Activated naive CD8-positive, alpha-beta T cell (primary cell): ENCODE data around the gene ZNF765.
A peak's percentile ranks its signal among the peaks of the same experiment; 100 is the strongest.
"Not testable (repeated sequence)": the region's sequence is repeated elsewhere in the genome, so short reads cannot be mapped to it uniquely, and the experiment has no call there.

Experiments
- H3K27ac Mint-ChIP-seq: one replicate; pipeline ENCODE4 v1.8.0; 2021; ENCODE audit warnings: mixed read lengths
- H3K27me3 Mint-ChIP-seq: one replicate; pipeline ENCODE4 v1.8.0; 2021; ENCODE audit warnings: mixed read lengths
- H3K36me3 Mint-ChIP-seq: one replicate; pipeline ENCODE4 v1.8.0; 2021; ENCODE audit warnings: mixed read lengths
- H3K4me1 Mint-ChIP-seq: one replicate; pipeline ENCODE4 v1.8.0; 2021; ENCODE audit warnings: low read depth, mixed read lengths
- H3K4me3 Mint-ChIP-seq: one replicate; pipeline ENCODE4 v1.8.0; 2021; ENCODE audit warnings: mild to moderate bottlenecking, mixed read lengths
- H3K9me3 Mint-ChIP-seq: one replicate; pipeline ENCODE4 v1.8.0; 2021; ENCODE audit warnings: low read depth, mixed read lengths

The ZNF765 gene

GRCh38 chr19:53455828-53456227 lies 60.9 kb downstream of the ZNF765 start:
- no peaks in the 10 kb centered on the region for H3K27me3 Mint-ChIP-seq
- H3K36me3 Mint-ChIP-seq, result peaks cover 53% of the 10 kb centered on the region
- H3K27ac Mint-ChIP-seq, result no peak overlapping the region
- H3K4me1 Mint-ChIP-seq, result no peaks in the 10 kb centered on the region
- peaks cover 45% of the 10 kb centered on the region for H3K9me3 Mint-ChIP-seq
- no peak overlapping the region for H3K4me3 Mint-ChIP-seq

DNA sequence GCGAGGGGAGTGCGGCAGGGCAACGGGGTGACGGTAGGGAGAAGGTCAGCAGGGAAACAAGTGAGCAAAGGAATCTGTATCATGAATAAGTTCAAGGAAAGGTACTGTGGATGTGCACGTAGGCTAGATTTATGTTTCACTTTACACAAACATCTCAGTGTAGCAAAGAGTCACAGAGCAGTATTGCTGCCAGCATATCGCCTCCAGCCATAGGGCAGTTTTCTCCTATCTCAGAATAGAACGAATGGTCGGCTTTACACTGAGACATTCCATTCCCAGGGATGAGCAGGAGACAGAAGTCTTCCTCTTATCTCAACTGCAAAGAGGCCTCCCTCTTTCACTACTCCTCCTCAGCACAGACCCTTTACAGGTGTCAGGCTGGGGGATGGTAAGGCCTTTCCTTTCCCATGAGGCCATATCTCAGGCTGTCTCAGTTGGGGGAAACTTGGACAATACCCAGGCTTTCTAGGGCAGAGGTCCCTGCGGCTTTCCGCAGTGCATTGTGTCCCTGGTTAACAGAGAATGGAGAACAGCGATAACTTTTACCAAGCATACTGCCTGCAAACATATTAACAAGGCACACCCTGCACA lies 65.3 kb downstream of the ZNF765 start:
- Mint-ChIP-seq H3K9me3 (peaks cover 46% of the 10 kb centered on the region), H3K36me3 (peaks cover 45% of the 10 kb centered on the region)
- not testable (repeated sequence) for H3K4me1 Mint-ChIP-seq, H3K4me3 Mint-ChIP-seq, H3K27ac Mint-ChIP-seq, H3K27me3 Mint-ChIP-seq

GRCh38 chr19:53461866-53462265 lies 66.9 kb downstream of the ZNF765 start:
- Mint-ChIP-seq H3K4me1 (no peaks in the 10 kb centered on the region), H3K27me3 (peaks cover 5% of the 10 kb centered on the region), H3K9me3 (peaks cover 29% of the 10 kb centered on the region), H3K36me3 (peaks cover 31% of the 10 kb centered on the region), H3K4me3 (no peak overlapping the region), H3K27ac (no peak overlapping the region)

DNA sequence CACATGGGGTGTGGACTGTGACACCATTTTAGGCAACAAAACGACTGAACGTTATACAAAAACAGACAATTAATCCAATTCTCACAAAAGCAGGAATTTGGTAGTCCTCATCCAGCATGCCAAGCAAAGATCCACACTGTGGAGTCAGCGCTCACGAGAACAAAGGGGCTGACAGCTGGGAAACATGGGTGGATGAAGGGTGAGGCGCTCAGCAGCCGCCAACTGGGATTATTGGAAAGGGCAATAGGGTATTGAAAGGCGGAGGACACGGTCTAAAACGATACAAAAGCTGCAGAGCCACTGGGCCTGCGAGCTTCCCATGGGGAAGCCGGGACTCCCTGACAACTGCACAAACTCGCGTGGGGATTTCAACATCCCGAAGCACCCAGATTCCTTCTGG lies 67.9 kb downstream of the ZNF765 start:
- peaks cover 5% of the 10 kb centered on the region for H3K27me3 Mint-ChIP-seq
- peaks cover 4% of the 10 kb centered on the region for H3K4me1 Mint-ChIP-seq
- peaks cover 24% of the 10 kb centered on the region for H3K9me3 Mint-ChIP-seq
- H3K27ac Mint-ChIP-seq, result no peak overlapping the region
- H3K36me3 Mint-ChIP-seq, result peaks cover 28% of the 10 kb centered on the region
- no peak overlapping the region for H3K4me3 Mint-ChIP-seq

DNA sequence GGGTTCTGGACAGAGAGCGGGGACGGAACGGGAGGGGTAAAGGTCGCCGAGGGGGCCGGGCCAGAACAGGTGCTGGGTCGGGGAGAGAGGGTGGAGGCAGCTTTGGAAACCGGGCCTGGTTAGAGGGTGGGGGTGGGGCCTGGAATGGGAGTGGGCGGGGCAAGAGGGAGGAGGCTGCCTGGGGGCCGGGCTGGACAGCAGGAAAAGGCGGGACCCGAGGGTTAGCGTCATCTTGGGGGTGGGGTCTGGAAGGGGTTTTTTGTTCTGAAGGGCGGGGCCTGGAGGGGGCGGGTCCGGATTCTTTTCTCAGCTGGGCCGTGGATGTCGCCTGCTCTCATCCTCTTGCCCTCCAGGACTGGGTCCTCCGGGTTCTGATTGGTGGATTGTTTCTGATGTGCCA lies 68.3 kb downstream of the ZNF765 start:
- H3K9me3 Mint-ChIP-seq, result peaks cover 21% of the 10 kb centered on the region
- H3K36me3 Mint-ChIP-seq, result peaks cover 26% of the 10 kb centered on the region
- H3K4me3 Mint-ChIP-seq, result no peak overlapping the region
- peaks cover 6% of the 10 kb centered on the region for H3K4me1 Mint-ChIP-seq
- peaks cover 5% of the 10 kb centered on the region for H3K27me3 Mint-ChIP-seq
- no peak overlapping the region for H3K27ac Mint-ChIP-seq

DNA sequence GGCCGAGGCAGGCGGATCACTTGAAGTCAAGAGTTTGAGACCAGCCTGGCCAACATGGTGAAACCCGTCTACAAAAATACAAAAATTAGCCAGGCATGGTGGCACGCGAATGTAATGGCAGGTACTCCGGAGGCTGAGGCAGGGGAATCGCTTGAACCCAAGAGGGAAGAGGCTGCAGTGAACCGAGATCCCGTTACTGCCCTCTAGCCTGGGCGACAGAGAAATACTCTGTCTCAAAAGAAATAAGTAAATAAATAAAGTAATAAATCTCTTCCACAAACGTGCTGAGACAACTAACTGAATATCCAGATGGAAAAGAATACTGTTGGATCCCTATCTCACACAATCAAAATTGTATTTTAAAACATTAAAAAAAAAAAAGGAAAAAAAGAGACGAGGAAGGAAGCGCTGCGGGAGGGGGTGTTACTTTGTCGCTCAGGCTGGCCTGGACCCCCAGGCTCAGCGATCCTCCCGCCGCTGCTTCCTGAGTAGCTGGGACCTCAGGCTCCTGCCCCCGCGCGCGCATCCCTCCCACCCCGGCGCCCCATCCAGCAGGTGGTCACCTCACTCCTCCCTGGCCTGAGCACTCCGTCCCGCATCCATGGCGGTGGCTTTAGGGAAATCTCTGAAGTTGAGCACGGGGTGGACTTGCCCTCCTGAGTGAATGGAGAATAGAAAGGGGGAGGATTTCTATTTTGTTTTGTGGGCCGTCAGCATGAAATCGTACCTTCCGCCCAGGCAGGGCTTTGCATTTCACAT lies 72.0 kb downstream of the ZNF765 start:
- peaks cover 4% of the 10 kb centered on the region for H3K9me3 Mint-ChIP-seq
- peaks cover 22% of the 10 kb centered on the region for H3K4me1 Mint-ChIP-seq
- peak overlapping the region; percentile 91 for H3K4me3 Mint-ChIP-seq
- peak overlapping the region; percentile 87 for H3K27ac Mint-ChIP-seq
- H3K36me3 Mint-ChIP-seq, result peaks cover 26% of the 10 kb centered on the region
- H3K27me3 Mint-ChIP-seq, result peaks cover 5% of the 10 kb centered on the region

DNA sequence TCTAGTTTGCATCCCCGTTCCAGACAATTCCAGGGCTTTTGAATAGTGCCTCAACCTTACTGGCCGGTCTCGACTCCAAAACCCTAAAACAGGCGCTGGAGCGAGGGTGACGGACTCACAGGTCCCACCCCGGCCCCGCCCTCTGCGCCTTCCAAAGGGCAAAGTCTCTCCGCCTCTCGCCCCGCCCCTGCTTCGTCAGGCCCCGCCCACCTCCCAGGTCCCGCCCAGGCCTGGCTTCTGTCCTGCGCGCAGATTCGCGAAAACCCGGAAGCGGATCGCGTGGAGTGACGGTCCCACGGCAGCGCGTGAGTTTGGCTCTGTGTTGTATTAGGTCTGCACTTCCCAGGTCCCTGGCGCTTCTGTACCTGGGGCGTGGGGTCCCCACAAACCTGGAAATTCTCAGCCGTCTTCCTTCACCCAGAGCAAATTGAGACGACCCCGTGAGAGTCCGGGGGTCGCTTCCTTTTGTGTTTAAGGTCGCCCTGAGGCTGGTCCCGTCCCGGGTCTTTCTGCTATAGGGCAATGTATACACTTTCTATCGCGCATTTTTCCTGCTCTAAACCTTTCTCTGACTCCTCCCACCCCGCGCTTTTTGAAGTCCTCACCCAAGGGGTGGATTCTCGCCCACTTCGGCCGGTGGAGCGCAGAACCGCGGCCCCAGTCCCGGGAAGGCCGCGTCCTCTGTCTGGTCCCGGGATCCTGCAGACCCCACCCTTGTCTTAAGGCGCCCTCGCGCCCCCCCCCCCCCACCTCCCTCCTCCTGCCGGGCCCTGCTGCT lies 72.7 kb downstream of the ZNF765 start, which contains the start of gene ZNF813:
TSS of gene ZNF813 (plus strand) at position 249 of the 778 bp plus-strand sequence. CDS start 16,090 bp downstream, outside the sequence.
- peak within 1 kb of the TSS; percentile 87 for H3K27ac Mint-ChIP-seq
- peaks cover 22% of the 10 kb centered on the region for H3K4me1 Mint-ChIP-seq
- H3K36me3 Mint-ChIP-seq, result peaks cover 31% of the 10 kb centered on the region
- H3K27me3 Mint-ChIP-seq, result peaks cover 4% of the 10 kb centered on the region
- peaks cover 6% of the 10 kb centered on the region for H3K9me3 Mint-ChIP-seq
- H3K4me3 Mint-ChIP-seq, result peak within 1 kb of the TSS; percentile 91

DNA sequence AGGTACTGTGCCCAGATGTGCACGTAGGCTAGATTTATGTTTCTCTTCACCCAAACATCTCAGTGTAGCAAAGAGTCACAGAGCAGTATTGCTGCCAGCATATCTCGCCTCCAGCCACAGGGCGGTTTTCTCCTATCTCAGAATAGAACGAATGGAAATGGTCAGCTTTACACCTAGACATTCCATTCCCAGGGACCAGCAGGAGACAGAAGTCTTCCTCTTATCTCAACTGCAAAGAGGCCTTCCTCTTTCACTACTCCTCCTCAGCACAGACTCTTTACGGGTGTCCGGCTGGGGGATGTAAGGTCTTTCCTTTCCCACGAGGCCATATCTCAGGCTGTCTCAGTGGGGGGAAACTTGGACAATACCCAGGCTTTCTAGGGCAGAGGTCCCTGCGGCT lies 73.7 kb downstream of the ZNF765 start:
- peak overlapping the region; percentile 38 for H3K27ac Mint-ChIP-seq
- H3K4me1 Mint-ChIP-seq, result peaks cover 22% of the 10 kb centered on the region
- H3K27me3 Mint-ChIP-seq, H3K9me3 Mint-ChIP-seq: not testable (repeated sequence)
- peak overlapping the region; percentile 91 for H3K4me3 Mint-ChIP-seq
- peaks cover 32% of the 10 kb centered on the region for H3K36me3 Mint-ChIP-seq

GRCh38 chr19:53471916-53472315 lies 77.0 kb downstream of the ZNF765 start:
- Mint-ChIP-seq H3K36me3 (peaks cover 53% of the 10 kb centered on the region), H3K4me1 (peaks cover 22% of the 10 kb centered on the region), H3K9me3 (peaks cover 7% of the 10 kb centered on the region), H3K27me3 (no peaks in the 10 kb centered on the region), H3K4me3 (no peak overlapping the region), H3K27ac (no peak overlapping the region)

DNA sequence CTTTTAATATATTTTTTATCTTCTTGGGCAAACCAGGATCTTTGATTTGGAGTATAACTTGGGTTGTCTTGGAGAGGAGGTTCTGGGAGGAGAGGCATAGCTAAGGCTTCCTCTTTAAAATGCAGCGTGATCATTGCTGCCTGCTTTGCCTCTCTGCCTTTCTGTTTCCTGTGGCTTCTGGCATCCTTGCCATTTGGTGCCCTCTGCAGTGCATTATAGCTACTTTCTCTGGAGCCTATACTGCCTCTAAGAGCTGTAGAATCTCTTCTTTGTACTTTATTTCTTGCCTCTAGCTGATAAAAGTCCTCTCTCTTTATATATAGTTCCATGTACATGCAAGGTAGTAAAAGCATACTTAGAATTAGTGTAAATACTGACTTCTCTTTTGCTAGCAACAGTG lies 79.9 kb downstream of the ZNF765 start:
- not testable (repeated sequence) for H3K27me3 Mint-ChIP-seq, H3K4me1 Mint-ChIP-seq, H3K27ac Mint-ChIP-seq, H3K4me3 Mint-ChIP-seq
- Mint-ChIP-seq H3K9me3 (peaks cover 14% of the 10 kb centered on the region), H3K36me3 (peaks cover 68% of the 10 kb centered on the region)

- H3K27ac Mint-ChIP-seq, H3K4me1 Mint-ChIP-seq, H3K27me3 Mint-ChIP-seq, H3K4me3 Mint-ChIP-seq: not testable (repeated sequence)
- H3K36me3 Mint-ChIP-seq, result peaks cover 67% of the 10 kb centered on the region
- peaks cover 16% of the 10 kb centered on the region for H3K9me3 Mint-ChIP-seq
Observed at GRCh38 chr19:53475470-53475869, 80.5 kb downstream of the ZNF765 start.
